Lung (tissue), 12 donors: ENCODE results near the gene CBARP. TPM values are rescaled to one million over a fixed set of nuclear protein-coding genes. Genes with fewer than 3 reads are reported as not detected.

ENCODE experiments used
- ATAC-seq: fragments of 200-7000 bp; cut with Tn5 transposase; one replicate; pipeline ENCODE4 v1.9.1; 2020; ENCODE audit warnings: moderate number of reproducible peaks; ENCODE audit not compliant: insufficient read depth, low FRiP score
- DNase-seq, 3 donors: peaks; one replicate each; pipeline ENCODE4 v3.0.0-alpha.2; 2013 to 2017
- H3K27ac ChIP-seq, 2 donors: one replicate each; pipeline ENCODE4 v1.5.1; 2013; ENCODE audit warnings: mild to moderate bottlenecking in 2 of 2, moderate library complexity in 2 of 2, control low read depth in 1 of 2, inconsistent platforms in 1 of 2, low read depth in 1 of 2, low read length in 1 of 2
- H3K27me3 ChIP-seq, 3 donors: one replicate each; pipeline ENCODE4 v1.5.1; 2013; ENCODE audit warnings: low read length in 2 of 3; ENCODE audit not compliant: control insufficient read depth in 3 of 3, insufficient read depth in 3 of 3
- H3K36me3 ChIP-seq, 4 donors: one replicate each; pipeline ENCODE4 v1.5.1; 2013; ENCODE audit warnings: low read length in 4 of 4, mild to moderate bottlenecking in 1 of 4, moderate library complexity in 1 of 4; ENCODE audit not compliant: control insufficient read depth in 4 of 4, insufficient read depth in 4 of 4
- H3K4me1 ChIP-seq, 5 donors: one replicate each; pipeline ENCODE4 v1.5.1; 2013; ENCODE audit warnings: low read length in 5 of 5, mild to moderate bottlenecking in 2 of 5, moderate library complexity in 1 of 5; ENCODE audit not compliant: control insufficient read depth in 5 of 5, insufficient read depth in 5 of 5
- H3K4me3 ChIP-seq: one replicate; pipeline ENCODE4 v1.5.1; 2013; ENCODE audit warnings: mild to moderate bottlenecking, control low read depth, moderate library complexity
- H3K9ac ChIP-seq, 2 donors: one replicate each; pipeline ENCODE4 v1.5.1; 2013; ENCODE audit warnings: low read length in 2 of 2, control low read depth in 1 of 2; ENCODE audit not compliant: insufficient read depth in 1 of 2
- H3K9me3 ChIP-seq, 4 donors: one replicate each; pipeline ENCODE4 v1.5.1; 2013; ENCODE audit warnings: low read length in 3 of 4, mild to moderate bottlenecking in 1 of 4, moderate library complexity in 1 of 4; ENCODE audit not compliant: control insufficient read depth in 4 of 4, insufficient read depth in 3 of 4
- WGBS, 2 donors: extraction: QIAGEN DNeasy Blood & Tissue Kit; methylation state at CpG; one replicate each; pipeline ENCODE4 v1.1.7; 2013; 5-methylcytosine and 5-hydroxymethylcytosine counted together
- polyA plus RNA-seq, 2 donors: library from polyadenylated mRNA; stranded (reverse); fragments of 200-250 nt; gene quantifications; one replicate each; pipeline ENCODE4 v1.2.1, GENCODE V29; 2013
- total RNA-seq, 2 donors: library from RNA; depleted of rRNA in 1 of 2; stranded (reverse); fragments of >200 nt in 1 of 2; gene quantifications; one replicate each; pipeline ENCODE4 v1.2.1, GENCODE V29; 2014 to 2021
- TF ChIP-seq, protein P1 (sequence below): IDR thresholded peaks from 2 replicates; pipeline ENCODE4 v1.5.1; 2012; ENCODE audit warnings: mild to moderate bottlenecking; ENCODE audit errors: control extremely low read depth, extremely low read depth
- donor health status: control.
- donor health status: control.
- donor health status: Bipolar disorder and iron deficiency.
- donor health status: healthy.
- donor health status: DM: yes; HTN: yes; CAD: no.

The CBARP gene
- total and polyA plus RNA-seq, 4 donors, result 0.23 to 0.83 (median 0.59) TPM

DNA sequence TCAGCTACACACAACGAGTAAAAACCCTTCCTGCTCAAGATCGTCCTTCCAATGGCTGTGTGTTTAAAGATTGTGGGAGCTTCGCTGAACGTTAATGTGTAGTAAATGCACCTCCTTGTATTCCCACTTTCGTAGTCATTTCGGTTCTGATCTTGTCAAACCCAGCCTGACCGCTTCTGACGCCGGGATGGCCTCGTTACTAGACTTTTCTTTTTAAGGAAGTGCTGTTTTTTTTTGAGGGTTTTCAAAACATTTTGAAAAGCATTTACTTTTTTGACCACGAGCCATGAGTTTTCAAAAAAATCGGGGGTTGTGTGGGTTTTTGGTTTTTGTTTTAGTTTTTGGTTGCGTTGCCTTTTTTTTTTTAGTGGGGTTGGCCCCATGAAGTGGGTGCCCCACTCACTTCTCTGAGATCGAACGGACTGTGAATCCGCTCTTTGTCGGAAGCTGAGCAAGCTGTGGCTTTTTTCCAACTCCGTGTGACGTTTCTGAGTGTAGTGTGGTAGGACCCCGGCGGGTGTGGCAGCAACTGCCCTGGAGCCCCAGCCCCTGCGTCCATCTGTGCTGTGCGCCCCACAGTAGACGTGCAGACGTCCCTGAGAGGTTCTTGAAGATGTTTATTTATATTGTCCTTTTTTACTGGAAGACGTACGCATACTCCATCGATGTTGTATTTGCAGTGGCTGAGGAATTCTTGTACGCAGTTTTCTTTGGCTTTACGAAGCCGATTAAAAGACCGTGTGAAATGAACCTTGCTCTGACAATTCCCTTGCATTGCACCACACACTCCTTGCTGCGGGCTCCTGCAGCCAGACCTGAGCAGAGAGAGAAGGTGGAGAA is 34.8 kb upstream of the CBARP start:
- peaks cover 13 to 48% (median 39%) of the 10 kb centered on the region in 4 donors for H3K36me3 ChIP-seq
- TF ChIP-seq, protein P1, sequence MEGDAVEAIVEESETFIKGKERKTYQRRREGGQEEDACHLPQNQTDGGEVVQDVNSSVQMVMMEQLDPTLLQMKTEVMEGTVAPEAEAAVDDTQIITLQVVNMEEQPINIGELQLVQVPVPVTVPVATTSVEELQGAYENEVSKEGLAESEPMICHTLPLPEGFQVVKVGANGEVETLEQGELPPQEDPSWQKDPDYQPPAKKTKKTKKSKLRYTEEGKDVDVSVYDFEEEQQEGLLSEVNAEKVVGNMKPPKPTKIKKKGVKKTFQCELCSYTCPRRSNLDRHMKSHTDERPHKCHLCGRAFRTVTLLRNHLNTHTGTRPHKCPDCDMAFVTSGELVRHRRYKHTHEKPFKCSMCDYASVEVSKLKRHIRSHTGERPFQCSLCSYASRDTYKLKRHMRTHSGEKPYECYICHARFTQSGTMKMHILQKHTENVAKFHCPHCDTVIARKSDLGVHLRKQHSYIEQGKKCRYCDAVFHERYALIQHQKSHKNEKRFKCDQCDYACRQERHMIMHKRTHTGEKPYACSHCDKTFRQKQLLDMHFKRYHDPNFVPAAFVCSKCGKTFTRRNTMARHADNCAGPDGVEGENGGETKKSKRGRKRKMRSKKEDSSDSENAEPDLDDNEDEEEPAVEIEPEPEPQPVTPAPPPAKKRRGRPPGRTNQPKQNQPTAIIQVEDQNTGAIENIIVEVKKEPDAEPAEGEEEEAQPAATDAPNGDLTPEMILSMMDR, result no peak
- H3K4me1 ChIP-seq, result peaks cover 15 to 52% (median 34%) of the 10 kb centered on the region in 5 donors
- no peaks in the 10 kb centered on the region for H3K9me3 ChIP-seq
- H3K27ac ChIP-seq, result peak overlapping the region in 1 of 2 donors; percentile 17
- H3K9ac ChIP-seq, result no peak overlapping the region
- ATAC-seq, result no peak
- 64% methylated on average over 33 of the region's 33 CpGs for WGBS, 2 donors
- H3K4me3 ChIP-seq, result no peak overlapping the region
- DNase-seq, result no peak
- H3K27me3 ChIP-seq, result no peaks in the 10 kb centered on the region

DNA sequence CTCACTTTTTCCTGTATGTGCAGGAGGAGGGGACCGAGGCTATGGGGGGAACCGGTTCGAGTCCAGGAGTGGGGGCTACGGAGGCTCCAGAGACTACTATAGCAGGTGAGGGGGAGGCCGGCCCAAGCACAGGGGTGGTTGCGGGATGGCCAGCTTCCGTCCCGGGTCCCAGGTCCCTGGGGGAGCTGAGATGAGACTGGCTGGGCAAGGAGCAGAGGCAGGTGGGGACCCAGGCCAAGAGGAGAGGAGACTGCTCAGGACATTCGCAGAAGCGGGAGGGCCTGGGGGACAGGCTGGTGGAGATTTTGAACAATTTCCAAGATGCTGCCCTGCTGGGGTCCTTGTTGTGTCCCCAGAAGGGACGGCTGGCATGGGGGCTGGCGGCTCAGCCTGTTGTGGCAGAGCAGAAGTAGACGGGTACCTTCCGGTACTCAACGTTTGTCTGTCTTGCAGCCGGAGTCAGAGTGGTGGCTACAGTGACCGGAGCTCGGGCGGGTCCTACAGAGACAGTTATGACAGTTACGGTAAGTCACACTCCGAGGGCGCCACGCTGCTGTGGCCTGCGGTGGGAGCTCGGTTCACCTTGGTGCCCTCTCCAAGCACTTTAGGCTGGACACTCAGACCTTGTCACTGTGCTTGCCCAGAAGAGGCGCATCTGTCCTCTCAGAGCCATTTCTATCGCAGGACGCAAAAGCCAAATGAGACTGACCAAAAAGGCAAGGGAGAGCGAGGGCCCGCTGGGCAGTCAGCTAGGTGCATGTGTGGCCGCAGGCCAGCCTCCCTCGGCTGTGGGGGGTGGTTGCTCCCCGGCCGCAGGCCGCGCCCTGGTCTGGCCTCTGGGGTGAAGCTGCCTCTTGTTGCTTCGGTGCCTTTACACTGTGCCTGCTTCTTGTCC is 34.0 kb upstream of the CBARP start:
- peak overlapping the region in 1 of 2 donors; percentile 8 for H3K27ac ChIP-seq
- peaks cover 13 to 48% (median 39%) of the 10 kb centered on the region in 4 donors for H3K36me3 ChIP-seq
- H3K27me3 ChIP-seq, result no peaks in the 10 kb centered on the region
- WGBS, 2 donors, result 66 to 77% methylated on average over 35 to 37 of the region's 37 CpGs
- no peak for ATAC-seq
- no peak overlapping the region for H3K9ac ChIP-seq
- H3K4me3 ChIP-seq, result no peak overlapping the region
- TF ChIP-seq, protein P1, result no peak
- DNase-seq, result no peak
- no peaks in the 10 kb centered on the region for H3K9me3 ChIP-seq
- peaks cover 19 to 60% (median 40%) of the 10 kb centered on the region in 5 donors for H3K4me1 ChIP-seq

DNA sequence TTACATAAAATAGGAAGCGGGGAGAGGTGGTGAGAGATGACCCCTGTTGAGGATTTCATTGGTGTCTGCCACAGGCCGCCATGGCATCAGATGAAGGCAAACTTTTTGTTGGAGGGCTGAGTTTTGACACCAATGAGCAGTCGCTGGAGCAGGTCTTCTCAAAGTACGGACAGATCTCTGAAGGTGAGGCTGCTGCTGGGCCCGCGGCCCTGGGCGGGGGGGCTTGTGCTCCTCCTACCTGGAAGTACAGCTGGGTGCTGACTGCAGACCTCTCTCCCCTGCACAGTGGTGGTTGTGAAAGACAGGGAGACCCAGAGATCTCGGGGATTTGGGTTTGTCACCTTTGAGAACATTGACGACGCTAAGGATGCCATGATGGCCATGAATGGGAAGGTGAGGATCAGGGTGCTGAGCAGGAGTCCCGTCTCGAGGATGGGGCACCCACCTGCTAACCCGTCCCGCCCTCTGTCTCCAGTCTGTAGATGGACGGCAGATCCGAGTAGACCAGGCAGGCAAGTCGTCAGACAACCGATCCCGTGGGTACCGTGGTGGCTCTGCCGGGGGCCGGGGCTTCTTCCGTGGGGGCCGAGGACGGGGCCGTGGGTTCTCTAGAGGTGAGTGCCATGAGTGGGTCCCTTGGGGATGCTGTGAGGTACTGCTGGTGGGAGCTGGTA is 33.2 kb upstream of the CBARP start:
- ATAC-seq (no peak), DNase-seq (no peak)
- Histone ChIP-seq H3K9me3 (no peaks in the 10 kb centered on the region), H3K27me3 (no peaks in the 10 kb centered on the region), H3K9ac (peak overlapping the region in 1 of 2 donors; percentile 87), H3K4me1 (peaks cover 19 to 60% (median 37%) of the 10 kb centered on the region in 5 donors), H3K27ac (peak overlapping the region; percentile 8 to 99), H3K4me3 (peak overlapping the region; percentile 14), H3K36me3 (peaks cover 13 to 48% (median 39%) of the 10 kb centered on the region in 4 donors)
- 65 to 71% methylated on average over 26 of the region's 26 CpGs for WGBS, 2 donors
- TF ChIP-seq, protein P1, result no peak
